ENCODE data around the gene CCR4. TPM values are rescaled to one million over a fixed set of nuclear protein-coding genes. Genes with fewer than 3 reads are reported as not detected.

The CCR4 gene
- total and polyA plus RNA-seq, 2 of the 8 experiments (the other 6 are each of a cell fraction or from before 2014, with no cell fraction given) = 0.11 to 0.15 TPM

DNA sequence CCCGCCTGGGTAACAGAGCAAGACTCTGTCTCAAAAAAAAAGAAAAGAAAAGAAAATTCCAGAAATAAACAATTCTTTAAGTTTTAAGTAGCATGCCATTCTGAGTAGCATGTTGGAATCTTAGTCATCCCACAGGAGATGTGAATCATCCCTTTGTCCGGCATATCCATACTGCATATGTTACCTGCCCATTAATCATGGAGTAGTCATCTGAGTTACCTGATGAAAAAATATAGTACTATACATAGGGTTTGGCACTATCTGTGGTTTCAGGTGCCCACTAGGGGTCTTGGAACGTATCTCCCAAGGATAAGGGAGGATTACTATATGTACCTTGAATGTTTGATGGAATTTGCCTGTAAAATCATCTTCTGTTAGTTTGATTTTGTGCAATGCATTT is 6.3 kb upstream of the CCR4 start:
- Histone ChIP-seq H3K27me3 (replicated peaks in 1 of 4; ENCODE audit: control insufficient read depth in 3 of 4, extremely low read depth in 1 of 4, insufficient read depth in 3 of 4, low read length in 3 of 4) (no peaks in the 10 kb centered on the region), H3K4me2 (ENCODE audit: insufficient read depth in 1 of 2, low read depth in 2 of 2, low read length in 2 of 2) (no peak overlapping the region), H3K56ac (replicated peaks; ENCODE audit: insufficient read length, low read depth, low read length) (no peak overlapping the region), H3K79me1 (ENCODE audit: low read depth, low read length) (no peaks in the 10 kb centered on the region), H2BK12ac (ENCODE audit: low read depth, low read length) (no peak overlapping the region), H3K27ac (ENCODE audit: low read depth, low read length) (no peak overlapping the region), H4K91ac (replicated peaks; ENCODE audit: insufficient read length, low read length) (no peak overlapping the region), H3K9ac (replicated peaks in 1 of 4; ENCODE audit: extremely low read depth in 1 of 4, low read depth in 3 of 4, low read length in 3 of 4) (no peak overlapping the region), H2BK20ac (ENCODE audit: low read length) (no peak overlapping the region), H2AFZ (ENCODE audit: low read length) (no peak overlapping the region), H4K5ac (ENCODE audit: insufficient read length, low read depth, low read length) (no peak overlapping the region), H2BK5ac (ENCODE audit: low read depth, low read length) (no peak overlapping the region), H4K8ac (ENCODE audit: extremely low read depth, insufficient read depth, low read length) (no peak overlapping the region), H4K20me1 (replicated peaks in 1 of 2; ENCODE audit: control insufficient read depth in 1 of 2, insufficient read depth in 2 of 2, low read length in 2 of 2) (no peaks in the 10 kb centered on the region), H3K4me3 (ENCODE audit: extremely low read depth in 1 of 4, insufficient read depth in 2 of 4, low read depth in 3 of 4, low read length in 4 of 4) (no peak overlapping the region), H2AK5ac (ENCODE audit: low read depth, low read length) (no peak overlapping the region), H3K79me2 (ENCODE audit: control insufficient read depth in 1 of 2, insufficient read depth in 2 of 2, low read length in 2 of 2) (no peaks in the 10 kb centered on the region), H3K23me2 (ENCODE audit: low read depth, low read length) (no peaks in the 10 kb centered on the region), H2BK15ac (ENCODE audit: low read length) (no peak overlapping the region), H3K36me3 (ENCODE audit: control insufficient read depth in 2 of 4, insufficient read depth in 4 of 4, low read length in 3 of 4) (no peaks in the 10 kb centered on the region), H3K23ac (ENCODE audit: insufficient read length) (no peak overlapping the region), H3K9me3 (ENCODE audit: insufficient read depth in 2 of 2, low read depth in 1 of 2, low read length in 1 of 2) (no peaks in the 10 kb centered on the region), H3K14ac (ENCODE audit: insufficient read length) (no peak overlapping the region), H3K18ac (ENCODE audit: extremely low read depth, low read length) (no peak overlapping the region), H3K4ac (replicated peaks; ENCODE audit: insufficient read length, low read depth, low read length) (no peak overlapping the region), H2BK120ac (replicated peaks; ENCODE audit: low read depth, low read length) (no peak overlapping the region), H3K4me1 (replicated peaks in 1 of 4; ENCODE audit: control insufficient read depth in 3 of 4, insufficient read depth in 4 of 4, low read length in 3 of 4) (peaks cover 0 to 4% (median 1%) of the 10 kb centered on the region in 4 experiments; a peak in 2 of 7 replicates)
- WGBS, 2 experiments (ENCODE audit: extremely low coverage in 1 of 2, insufficient coverage in 1 of 2, insufficient read length in 1 of 2, insufficient replicate concordance in 2 of 2, low coverage in 1 of 2, low lambda C conversion rate in 2 of 2, missing lambda C conversion rate in 1 of 2) = 94% methylated on average over 3 of the region's 3 CpGs; no CpG with 5 or more reads in 1 of the 2 experiments
- ChIA-PET CTCF (ENCODE audit: partially characterized antibody) (interaction anchor here (1.6 kb wide), 1 partner anchor 60 kb away, joined by 3 read pairs; no protein-coding TSS in a partner anchor), POLR2A (ENCODE audit: partially characterized antibody) (no interaction called here)
- no peak for TF ChIP-seq TCF12 (IDR thresholded peaks at IDR 0.05; ENCODE audit: low read depth, low read length)
- TF ChIP-seq CHD2 (IDR thresholded peaks at IDR 0.05; ENCODE audit: low read length) = no peak
- TF ChIP-seq RAD21 (IDR thresholded peaks at IDR 0.05 in 1 of 2, conservative IDR thresholded peaks at IDR 0.05 in 1 of 2; ENCODE audit: low read depth in 2 of 2, low read length in 2 of 2) = peak in 1 of 2 experiments; percentile 14; a peak in 2 of 4 replicates
- TF ChIP-seq KDM1A (IDR thresholded peaks at IDR 0.05; ENCODE audit: borderline replicate concordance, low read length) = no peak
- TF ChIP-seq CTCF (IDR thresholded peaks at IDR 0.05; ENCODE audit: control extremely low read depth in 1 of 3, insufficient read depth in 1 of 3, low read depth in 1 of 3, low read length in 3 of 3) = peak in 1 of 3 experiments; percentile 21; a peak in 1 of 4 replicates
- no peak for TF ChIP-seq MAFK (IDR thresholded peaks at IDR 0.05; ENCODE audit: low read depth, low read length)
- no peak for TF ChIP-seq POLR2AphosphoS5 (IDR thresholded peaks at IDR 0.05; ENCODE audit: low read depth, low read length)
- DNase-seq (ENCODE audit: low read depth in 1 of 2, low spot score in 2 of 2) (no peak), FAIRE-seq (no peak)

All from H1 (cell line).